ENCODE measurements around the gene LYRM4.

LYRM4 gene

GRCh38 chr6:5208057-5208456 lies 52.7 kb downstream of the LYRM4 start:
- TF ChIP-seq CTCF (conservative IDR thresholded peaks at IDR 0.05; ENCODE audit: low read depth, low read length), result no peak
- DNase-seq (ENCODE audit: low read depth), result no peak
- no peak overlapping the region for H3K4me3 ChIP-seq (ENCODE audit: low read length)

GRCh38 chr6:5206920-5207561 lies 53.7 kb downstream of the LYRM4 start:
- DNase-seq (ENCODE audit: low read depth), result no peak
- no peak for TF ChIP-seq CTCF (conservative IDR thresholded peaks at IDR 0.05; ENCODE audit: low read depth, low read length)
- H3K4me3 ChIP-seq (ENCODE audit: low read length), result no peak overlapping the region

- no peak for TF ChIP-seq CTCF (conservative IDR thresholded peaks at IDR 0.05; ENCODE audit: low read depth, low read length)
These were observed 54.6 kb downstream of the LYRM4 start for GRCh38 chr6:5205877-5206850.

GRCh38 chr6:5205035-5205507 lies 55.7 kb downstream of the LYRM4 start:
- TF ChIP-seq CTCF (conservative IDR thresholded peaks at IDR 0.05; ENCODE audit: low read depth, low read length), result no peak
- H3K4me3 ChIP-seq (ENCODE audit: low read length), result no peak overlapping the region
- DNase-seq (ENCODE audit: low read depth), result peak; percentile 84

More at GRCh38 chr6:5205877-5206850, 54.6 kb downstream of the LYRM4 start:
- H3K4me3 ChIP-seq (ENCODE audit: low read length), result no peak overlapping the region
- DNase-seq (ENCODE audit: low read depth), result no peak

- no peak for DNase-seq (ENCODE audit: low read depth)
- H3K4me3 ChIP-seq (ENCODE audit: low read length), result no peak overlapping the region
- TF ChIP-seq CTCF (conservative IDR thresholded peaks at IDR 0.05; ENCODE audit: low read depth, low read length), result no peak
These were observed 56.4 kb downstream of the LYRM4 start for GRCh38 chr6:5204376-5204775.

- DNase-seq (ENCODE audit: low read depth), result no peak
- TF ChIP-seq CTCF (conservative IDR thresholded peaks at IDR 0.05; ENCODE audit: low read depth, low read length), result no peak
- no peak overlapping the region for H3K4me3 ChIP-seq (ENCODE audit: low read length)
These were observed 57.2 kb downstream of the LYRM4 start for GRCh38 chr6:5203546-5203945.
